Panc1 (cell line): ENCODE measurements around the gene TMEM101. TPM values are rescaled to one million over a fixed set of nuclear protein-coding genes. Genes with fewer than 3 reads are reported as not detected.

Experiments
- ATAC-seq: fragments of 200-7000 bp; cut with Tn5 transposase; 2 replicates; pipeline ENCODE4 v1.9.1; 2020; ENCODE audit warnings: mild to moderate bottlenecking, moderate library complexity
- BruUV-seq: library from RNA; stranded (reverse); fragments of 400-500 nt; replicated peaks from 2 replicates; lab custom pipeline; 2021; lab: Mats Ljungman, UMichigan
- CTCF ChIA-PET: fragments of 300-600 bp; sonication (Branson Sonifier 250); formaldehyde crosslinking; loops from one replicate; lab custom pipeline; 2022; ENCODE audit warnings: antibody characterized with exemption; lab: Charles Lee
- POLR2A ChIA-PET: fragments of 300-600 bp; sonication (Branson Sonifier 250); formaldehyde crosslinking; loops from one replicate; lab custom pipeline; 2022; ENCODE audit warnings: antibody characterized with exemption; lab: Charles Lee
- DNase-seq: peaks from one replicate; pipeline ENCODE4 v3.0.0-alpha.2; 2010; ENCODE audit warnings: low read depth, low spot score
- H3K27ac ChIP-seq: 2 replicates; pipeline ENCODE4 v1.5.1; 2011; ENCODE audit warnings: mild to moderate bottlenecking, low read length, inconsistent platforms
- H3K27me3 ChIP-seq: fragments of 200-500 bp; sonication (Bioruptor generic); 2 replicates; pipeline ENCODE4 v1.6.0; 2014; ENCODE audit warnings: low read length, inconsistent platforms; ENCODE audit not compliant: control insufficient read depth, insufficient read depth
- H3K36me3 ChIP-seq: fragments of 200-500 bp; sonication (Bioruptor generic); 2 replicates; pipeline ENCODE4 v1.5.1; 2014; ENCODE audit warnings: inconsistent platforms, mild to moderate bottlenecking, low read length, moderate library complexity; ENCODE audit not compliant: control insufficient read depth, insufficient read depth
- H3K4me1 ChIP-seq: 2 replicates; pipeline ENCODE4 v1.5.1; 2011; ENCODE audit warnings: inconsistent platforms, mild to moderate bottlenecking, low read length, moderate library complexity; ENCODE audit not compliant: control insufficient read depth, insufficient read depth
- H3K4me3 ChIP-seq, 2 experiments: 2 replicates each; pipeline ENCODE4 v1.5.1; 2011 to 2012; ENCODE audit warnings: low read depth in 2 of 2, low read length in 2 of 2, mild to moderate bottlenecking in 2 of 2, inconsistent platforms in 1 of 2, moderate library complexity in 1 of 2
- H3K9me3 ChIP-seq: fragments of 200-500 bp; sonication (Bioruptor generic); 2 replicates; pipeline ENCODE4 v1.5.1; 2014; ENCODE audit warnings: low read depth, mild to moderate bottlenecking, inconsistent platforms, low read length, moderate library complexity; ENCODE audit not compliant: control insufficient read depth, insufficient read depth
- CTCF ChIP-seq: fragments of 450-650 bp; IDR thresholded peaks from 2 replicates; pipeline ENCODE4 v1.5.1; 2017; ENCODE audit warnings: mild to moderate bottlenecking
- POLR2AphosphoS5 ChIP-seq: IDR thresholded peaks from 2 replicates; pipeline ENCODE4 v1.6.1; 2012; ENCODE audit warnings: mild to moderate bottlenecking, low read depth, low read length, moderate library complexity
- SIN3A ChIP-seq: IDR thresholded peaks from 2 replicates; pipeline ENCODE4 v1.6.1; 2012; ENCODE audit warnings: low read depth, mild to moderate bottlenecking, low read length, moderate library complexity, borderline replicate concordance; ENCODE audit not compliant: insufficient read depth
- TCF7L2 ChIP-seq: IDR thresholded peaks from 2 replicates; pipeline ENCODE4 v1.6.1; 2011; ENCODE audit warnings: mild to moderate bottlenecking, low read depth, low read length, inconsistent platforms
- in situ Hi-C: cut with HindIII; loops from 2 replicates; pipeline ENCODE4 v1.10.0; 2016; ENCODE audit warnings: low sequenced_read_pairs, low pct_unique_long_range_greater_than_20kb
- intact Hi-C: fragments of 100-400 bp; cut with micrococcal nuclease; formaldehyde crosslinking; loops from one replicate; pipeline ENCODE4 v1.10.0; 2022; ENCODE audit not compliant: unreplicated experiment
- total RNA-seq: library from RNA; stranded (reverse); gene quantifications from one replicate; pipeline ENCODE4 v1.2.1, GENCODE V29; 2021; ENCODE audit not compliant: unreplicated experiment
- TF ChIP-seq, protein P1 (sequence below), 2 experiments: IDR thresholded peaks; 2 replicates each; pipeline ENCODE4 v1.6.1; 2011 to 2012; ENCODE audit warnings: low read depth in 2 of 2, control low read depth in 1 of 2, low read length in 1 of 2, mild to moderate bottlenecking in 1 of 2, moderate library complexity in 1 of 2; ENCODE audit not compliant: insufficient read depth in 1 of 2

TMEM101 gene
- total RNA-seq, 1 experiment from 2014 or later: 32.8 TPM

DNA sequence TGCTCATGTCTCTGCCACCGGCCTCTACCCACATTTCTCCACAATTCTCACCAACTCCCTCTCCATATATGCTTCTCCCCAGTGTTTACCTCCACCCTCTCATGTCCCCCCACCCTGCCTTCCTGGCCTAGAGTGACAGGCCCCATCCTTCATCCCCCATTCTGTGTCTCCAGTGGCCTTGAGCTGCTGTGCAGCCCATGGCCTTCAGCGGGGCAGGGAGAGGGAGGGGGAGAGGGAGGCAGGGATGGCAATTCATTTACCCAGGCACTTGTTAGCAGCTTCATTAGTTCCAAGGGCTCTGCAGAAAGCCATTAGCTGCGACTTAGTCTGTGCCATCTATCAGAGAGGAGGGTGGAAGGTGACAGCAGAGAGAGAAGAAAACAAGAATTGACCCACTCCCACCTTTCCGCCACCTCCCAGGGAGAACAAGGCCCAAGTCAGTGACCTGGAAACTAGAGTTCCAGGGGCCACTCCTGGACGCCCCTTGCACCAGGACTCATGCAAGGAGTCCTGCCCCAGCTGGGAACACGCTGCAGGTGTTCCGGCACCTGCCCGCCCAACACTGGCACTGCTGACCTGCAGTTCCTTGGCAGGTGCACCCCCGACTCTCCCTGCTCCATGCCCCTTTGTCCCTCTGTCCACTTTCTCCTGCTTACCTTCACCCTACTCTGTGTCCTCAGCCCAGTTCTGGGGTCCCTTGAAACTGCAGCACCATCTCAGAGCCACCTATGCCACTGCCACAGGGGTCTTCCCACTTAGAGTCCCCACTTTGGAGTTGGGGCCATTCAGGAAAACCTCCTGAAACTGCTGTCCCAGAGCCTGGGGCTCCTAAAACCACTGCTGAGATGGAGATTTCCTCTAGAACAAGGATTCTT, 37.6 kb downstream of the TMEM101 start:
- CTCF ChIA-PET: no interaction called here

DNA sequence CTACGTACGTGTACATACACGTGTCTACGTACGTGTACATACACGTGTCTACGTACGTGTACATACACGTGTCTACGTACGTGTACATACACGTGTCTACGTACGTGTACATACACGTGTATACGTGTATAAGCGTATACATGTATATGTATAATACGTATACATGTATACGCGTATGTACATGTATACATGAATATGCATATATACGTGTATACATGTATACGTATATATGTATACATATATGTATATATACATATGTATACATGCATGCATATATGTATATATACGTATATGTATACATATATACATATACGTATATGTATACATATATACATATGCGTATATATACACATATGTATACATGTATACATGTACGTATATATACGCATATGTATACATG, 38.9 kb downstream of the TMEM101 start:
- Histone ChIP-seq H3K4me3 (no peak overlapping the region), H3K4me1 (no peaks in the 10 kb centered on the region), H3K27me3 (no peaks in the 10 kb centered on the region; the same call in 1 of the 2 replicates), H3K9me3 (no peaks in the 10 kb centered on the region), H3K27ac (no peak overlapping the region), H3K36me3 (no peaks in the 10 kb centered on the region)
- ChIA-PET POLR2A (no interaction called here), CTCF (no interaction called here)
- intact Hi-C loops: no loop called here
- DNase-seq: no peak
- no TSS peak for BruUV-seq
- in situ Hi-C loops: no loop called here
- TF ChIP-seq POLR2AphosphoS5 (no peak), CTCF (no peak), TCF7L2 (no peak), SIN3A (no peak)
- TF ChIP-seq, protein P1, sequence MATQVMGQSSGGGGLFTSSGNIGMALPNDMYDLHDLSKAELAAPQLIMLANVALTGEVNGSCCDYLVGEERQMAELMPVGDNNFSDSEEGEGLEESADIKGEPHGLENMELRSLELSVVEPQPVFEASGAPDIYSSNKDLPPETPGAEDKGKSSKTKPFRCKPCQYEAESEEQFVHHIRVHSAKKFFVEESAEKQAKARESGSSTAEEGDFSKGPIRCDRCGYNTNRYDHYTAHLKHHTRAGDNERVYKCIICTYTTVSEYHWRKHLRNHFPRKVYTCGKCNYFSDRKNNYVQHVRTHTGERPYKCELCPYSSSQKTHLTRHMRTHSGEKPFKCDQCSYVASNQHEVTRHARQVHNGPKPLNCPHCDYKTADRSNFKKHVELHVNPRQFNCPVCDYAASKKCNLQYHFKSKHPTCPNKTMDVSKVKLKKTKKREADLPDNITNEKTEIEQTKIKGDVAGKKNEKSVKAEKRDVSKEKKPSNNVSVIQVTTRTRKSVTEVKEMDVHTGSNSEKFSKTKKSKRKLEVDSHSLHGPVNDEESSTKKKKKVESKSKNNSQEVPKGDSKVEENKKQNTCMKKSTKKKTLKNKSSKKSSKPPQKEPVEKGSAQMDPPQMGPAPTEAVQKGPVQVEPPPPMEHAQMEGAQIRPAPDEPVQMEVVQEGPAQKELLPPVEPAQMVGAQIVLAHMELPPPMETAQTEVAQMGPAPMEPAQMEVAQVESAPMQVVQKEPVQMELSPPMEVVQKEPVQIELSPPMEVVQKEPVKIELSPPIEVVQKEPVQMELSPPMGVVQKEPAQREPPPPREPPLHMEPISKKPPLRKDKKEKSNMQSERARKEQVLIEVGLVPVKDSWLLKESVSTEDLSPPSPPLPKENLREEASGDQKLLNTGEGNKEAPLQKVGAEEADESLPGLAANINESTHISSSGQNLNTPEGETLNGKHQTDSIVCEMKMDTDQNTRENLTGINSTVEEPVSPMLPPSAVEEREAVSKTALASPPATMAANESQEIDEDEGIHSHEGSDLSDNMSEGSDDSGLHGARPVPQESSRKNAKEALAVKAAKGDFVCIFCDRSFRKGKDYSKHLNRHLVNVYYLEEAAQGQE (IDR thresholded peaks at IDR 0.05; ENCODE audit: insufficient read depth in 1 of 2, low read depth in 2 of 2, low read length in 1 of 2): no peak
- ATAC-seq: no peak

More for the DNA sequence above, 37.6 kb downstream of the TMEM101 start:
- DNase-seq (no peak), ATAC-seq (no peak)
- Histone ChIP-seq H3K36me3 (no peaks in the 10 kb centered on the region), H3K27me3 (no peaks in the 10 kb centered on the region; the same call in 1 of the 2 replicates), H3K4me3 (no peak overlapping the region), H3K9me3 (no peaks in the 10 kb centered on the region), H3K4me1 (no peaks in the 10 kb centered on the region), H3K27ac (no peak overlapping the region)
- intact Hi-C loops: no loop called here
- POLR2A ChIA-PET: no interaction called here
- TF ChIP-seq POLR2AphosphoS5 (no peak), CTCF (no peak)
- BruUV-seq: no TSS peak
- in situ Hi-C loops: no loop called here
